GM21528 (cell line): ENCODE results near the gene IST1.

Experiments
- ATAC-seq: cut with Tn5 transposase; IDR thresholded peaks from one replicate; pipeline ENCODE4 v1.9.1; 2021; ENCODE audit warnings: mild to moderate bottlenecking, moderate library complexity; ENCODE audit not compliant: unreplicated experiment, low FRiP score

IST1 gene

GRCh38 chr16:71915350-71915749 is 20.0 kb downstream of the IST1 start:
- ATAC-seq, result no peak

DNA sequence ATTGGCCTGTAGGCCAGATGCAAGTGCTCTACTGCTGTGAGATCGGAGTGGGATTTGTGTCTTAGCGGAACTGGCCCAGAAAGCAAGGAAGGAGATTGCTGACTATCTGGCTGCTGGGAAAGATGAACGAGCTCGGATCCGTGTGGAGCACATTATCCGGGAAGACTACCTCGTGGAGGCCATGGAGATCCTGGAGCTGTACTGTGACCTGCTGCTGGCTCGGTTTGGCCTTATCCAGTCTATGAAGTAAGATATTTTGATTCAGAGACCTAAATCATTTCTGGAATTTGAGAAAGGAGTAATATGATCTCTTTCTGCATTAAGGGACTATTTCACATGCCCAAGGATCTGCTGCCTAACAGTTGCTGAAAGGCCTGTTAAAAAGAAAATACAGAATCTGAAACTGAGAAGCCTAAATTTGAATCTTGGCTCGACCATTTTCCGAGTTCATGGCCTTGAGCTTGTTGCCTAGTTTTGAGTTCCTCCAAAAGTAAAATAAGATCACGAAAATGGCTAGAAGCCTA is 21.1 kb downstream of the IST1 start:
- no peak for ATAC-seq

DNA sequence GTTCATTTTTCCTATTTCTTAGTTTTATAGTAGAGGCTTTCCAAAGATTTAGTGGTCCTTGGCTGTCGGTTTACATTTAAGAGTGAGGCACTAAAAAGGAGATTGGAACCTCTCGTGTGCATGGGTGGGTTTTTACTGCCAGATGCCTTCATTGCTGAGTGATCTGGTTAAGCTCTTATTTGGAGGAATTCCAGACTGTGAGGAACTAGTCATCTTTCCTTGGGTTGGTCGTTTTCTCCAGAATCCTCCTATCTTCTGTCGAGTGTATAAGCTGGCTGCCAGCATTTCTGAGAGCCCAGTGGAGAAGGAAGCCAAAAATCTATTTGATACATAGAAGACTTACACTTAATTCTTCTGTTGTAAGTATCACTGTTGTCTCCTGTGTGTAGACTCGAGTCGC is 22.6 kb downstream of the IST1 start:
- no peak for ATAC-seq

- ATAC-seq, result peak; percentile 75
Measured at GRCh38 chr16:71919035-71919434, 23.7 kb downstream of the IST1 start.

- ATAC-seq, result no peak
Measured at GRCh38 chr16:71920658-71921057, 25.3 kb downstream of the IST1 start.

DNA sequence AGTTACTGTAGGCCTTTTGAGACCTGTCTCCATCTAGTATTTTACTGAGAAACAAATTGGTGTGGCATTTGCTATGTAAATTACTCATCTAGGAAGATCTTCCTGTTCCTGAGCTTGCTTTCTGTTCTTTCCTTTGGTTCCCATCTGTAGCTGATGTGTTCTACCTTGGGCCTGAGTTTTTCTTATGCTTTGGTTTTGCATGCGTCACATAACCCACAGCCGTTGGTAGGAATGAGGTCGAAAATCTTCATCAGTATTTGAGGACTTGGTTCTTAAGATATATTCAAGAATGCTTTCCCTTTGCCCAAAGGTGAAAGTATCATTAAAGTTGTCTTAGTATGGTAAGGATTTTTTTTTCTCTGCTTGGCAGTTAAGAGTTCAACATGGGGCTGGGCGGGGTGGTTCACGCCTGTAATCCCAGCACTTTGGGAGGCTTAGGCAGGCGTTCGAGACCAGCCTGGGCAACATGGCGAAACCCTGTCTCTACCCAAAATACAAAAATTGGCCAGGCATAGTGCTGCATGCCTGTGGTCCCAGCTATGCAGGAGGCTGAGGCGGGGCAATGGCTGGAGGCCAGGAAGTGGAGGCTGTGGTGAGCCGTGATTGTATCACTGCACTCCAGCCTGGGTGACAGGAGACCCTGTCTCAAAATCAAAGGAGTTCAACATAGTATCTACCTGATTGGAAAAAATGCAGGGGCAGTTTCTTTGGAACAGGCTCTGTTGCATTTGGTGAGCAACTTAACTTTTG is 28.8 kb downstream of the IST1 start:
- no peak for ATAC-seq

- no peak for ATAC-seq
Measured at GRCh38 chr16:71924710-71925109, 29.4 kb downstream of the IST1 start.

DNA sequence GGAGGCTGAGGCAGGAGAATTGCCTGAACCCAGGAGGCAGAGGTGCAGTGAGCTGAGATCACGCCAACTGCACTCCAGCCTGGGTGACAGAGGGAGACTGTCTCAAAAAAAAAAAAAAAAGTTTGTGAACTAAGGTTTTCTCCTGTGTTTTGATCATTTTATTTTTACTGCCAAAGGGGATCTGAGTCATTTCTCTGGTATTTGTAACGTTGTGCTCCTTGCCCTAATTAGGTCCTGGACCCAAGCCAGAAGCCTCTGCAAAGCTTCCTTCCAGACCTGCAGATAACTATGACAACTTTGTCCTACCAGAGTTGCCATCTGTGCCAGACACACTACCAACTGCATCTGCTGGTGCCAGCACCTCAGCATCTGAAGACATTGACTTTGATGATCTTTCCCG is 32.1 kb downstream of the IST1 start:
- no peak for ATAC-seq

- ATAC-seq, result no peak
Measured at GRCh38 chr16:71927787-71928186, 32.5 kb downstream of the IST1 start.

DNA sequence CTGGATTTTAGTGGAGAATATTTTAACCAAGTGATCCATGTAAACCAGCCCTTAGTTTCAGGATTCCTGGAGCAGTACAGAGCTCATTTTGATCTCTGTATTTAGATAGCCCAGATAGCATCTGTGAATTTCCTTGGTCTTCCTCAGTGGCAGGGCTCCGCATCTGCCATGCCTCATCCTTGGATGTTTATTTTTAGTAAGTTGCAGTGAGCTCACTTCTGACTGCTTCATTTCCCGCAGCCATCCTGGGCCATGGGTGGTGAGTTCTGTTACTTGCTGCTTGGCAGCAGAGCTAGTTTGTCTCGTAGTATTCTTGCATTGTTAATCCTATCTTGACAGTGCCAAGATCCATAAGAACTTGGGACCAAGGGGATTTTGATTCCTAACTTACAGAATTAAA is 33.7 kb downstream of the IST1 start:
- ATAC-seq, result no peak

GRCh38 chr16:71930013-71930563 is 34.8 kb downstream of the IST1 start:
- no peak for ATAC-seq

DNA sequence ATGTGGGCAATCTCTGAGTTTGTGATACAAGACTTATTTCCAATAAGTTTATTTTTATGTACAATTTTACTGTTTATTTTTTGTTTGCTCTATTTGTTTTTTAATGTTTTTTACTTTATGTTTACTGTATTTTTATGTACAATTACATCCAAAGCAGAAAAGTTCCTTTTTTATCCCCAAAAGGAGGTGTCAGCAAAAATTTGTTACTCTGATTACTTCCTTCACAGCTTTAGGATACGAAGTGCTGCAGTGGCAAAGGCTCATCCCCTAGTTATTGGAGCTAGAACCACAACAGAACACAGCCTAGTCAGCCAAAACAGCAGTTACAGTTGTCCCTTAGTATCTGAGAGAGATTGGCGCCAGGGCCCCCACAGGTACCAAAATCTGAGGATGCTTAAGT is 35.7 kb downstream of the IST1 start:
- ATAC-seq, result no peak

DNA sequence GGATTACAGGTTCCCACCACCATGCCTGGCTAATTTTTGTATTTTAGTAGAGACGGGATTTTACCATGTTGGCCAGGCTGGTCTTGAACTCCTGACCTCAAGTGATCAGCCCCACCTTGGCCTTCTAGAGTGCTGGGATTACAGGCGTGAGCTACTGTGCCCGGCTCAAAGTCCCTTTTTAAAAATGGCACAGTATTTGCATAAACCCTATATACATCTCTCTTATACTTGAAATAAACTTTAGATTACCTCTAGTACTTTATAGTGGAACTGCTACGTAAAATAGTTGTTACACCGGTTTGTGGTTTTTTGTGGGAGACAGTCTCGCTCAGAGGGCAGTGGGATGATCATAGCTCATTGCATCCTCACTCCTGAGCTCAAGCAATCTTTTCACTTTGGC is 36.3 kb downstream of the IST1 start:
- no peak for ATAC-seq

- ATAC-seq, result no peak
Measured at GRCh38 chr16:71933017-71933416, 37.7 kb downstream of the IST1 start.

DNA sequence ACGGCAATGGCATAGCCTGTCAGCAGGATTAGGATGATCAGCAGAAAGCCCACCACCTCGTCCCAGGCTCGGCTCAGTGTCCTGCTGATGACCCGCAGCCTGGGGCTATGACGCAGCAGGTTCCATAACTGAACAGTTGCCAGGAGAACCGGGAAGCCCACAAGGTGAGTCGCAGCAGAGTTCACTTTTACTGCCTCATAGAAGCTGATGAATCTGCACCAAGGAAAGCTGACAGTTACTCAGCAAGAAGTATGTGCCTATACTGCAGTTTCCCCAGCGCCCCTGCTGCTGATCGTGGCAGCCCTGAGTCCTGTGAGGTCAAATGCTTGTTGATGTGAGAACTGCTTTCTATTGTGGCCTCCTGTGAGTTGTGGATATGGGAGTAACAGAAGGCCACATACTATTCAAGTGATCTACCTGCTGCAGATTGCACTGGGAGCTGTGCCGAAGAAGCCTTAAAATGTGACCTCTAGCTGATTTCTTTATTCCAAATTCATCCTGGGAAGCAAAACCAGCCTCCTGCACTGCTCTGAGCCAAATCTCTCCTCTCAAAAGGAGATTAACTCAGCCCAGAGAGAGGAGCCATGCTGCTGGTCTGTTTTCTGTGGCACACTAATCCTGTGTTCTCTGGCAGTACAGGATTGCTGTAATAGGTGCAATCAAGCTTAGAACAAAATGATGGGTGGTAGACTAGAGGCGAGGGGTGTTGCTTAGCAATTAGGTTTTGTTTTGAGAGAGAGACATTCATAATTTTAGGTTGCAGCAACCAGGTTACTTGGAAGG is 38.8 kb downstream of the IST1 start:
- ATAC-seq, result no peak

GRCh38 chr16:71937868-71938510 is 42.7 kb downstream of the IST1 start:
- ATAC-seq, result no peak

GRCh38 chr16:71943887-71944286 is 48.6 kb downstream of the IST1 start:
- ATAC-seq, result no peak

- ATAC-seq, result no peak
Measured at GRCh38 chr16:71945616-71946015, 50.3 kb downstream of the IST1 start.

- no peak for ATAC-seq
Measured at GRCh38 chr16:71952825-71953224, 57.5 kb downstream of the IST1 start.

DNA sequence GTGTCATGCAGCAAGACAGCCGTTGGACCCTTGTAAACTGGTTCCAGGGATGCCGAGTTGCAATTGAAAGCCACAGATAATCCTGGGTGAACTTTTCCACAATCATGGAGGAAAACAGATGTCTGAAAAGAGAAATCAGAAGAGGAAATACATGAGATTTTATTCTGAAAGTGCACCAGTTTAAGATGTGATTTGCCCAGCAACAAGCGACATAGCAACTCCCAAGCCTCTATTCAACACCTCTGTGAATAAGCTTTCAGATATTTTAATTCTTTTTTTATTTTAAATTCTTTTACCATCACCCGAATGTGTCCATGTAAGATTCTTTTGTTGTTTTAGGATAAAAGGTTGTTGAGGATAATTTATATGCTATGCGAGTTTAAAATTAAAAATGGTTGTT is 58.8 kb downstream of the IST1 start:
- ATAC-seq, result no peak

- no peak for ATAC-seq
Measured at GRCh38 chr16:71954699-71955195, 59.4 kb downstream of the IST1 start.
